ENCODE data around the gene FN1.

GRCh38 chr2:215356334-215356947 lies 79.4 kb downstream of the FN1 start:
- no peak for TF ChIP-seq POLR2A (IDR thresholded peaks at IDR 0.05; ENCODE audit: low read depth, low read length)
- no peak for TF ChIP-seq POLR2AphosphoS5 (IDR thresholded peaks at IDR 0.05; ENCODE audit: low read depth, low read length)
- TF ChIP-seq TAF1 (IDR thresholded peaks at IDR 0.05; ENCODE audit: low read depth, low read length) = no peak
- TF ChIP-seq SPI1 (IDR thresholded peaks at IDR 0.05; ENCODE audit: low read depth, low read length) = no peak
- no peak for TF ChIP-seq POU2F2 (IDR thresholded peaks at IDR 0.05; ENCODE audit: low read depth, low read length)
- no peak for TF ChIP-seq PAX5 (IDR thresholded peaks at IDR 0.05; ENCODE audit: insufficient read depth, low read length, severe bottlenecking)

Measured in GM12891 (cell line).